NCI-H524 (cell line): ENCODE data around the gene DGKG.
A peak's percentile ranks its signal among the peaks of the same experiment; 100 is the strongest.

Experiments
- DNase-seq, 2 experiments: peaks; one replicate each; lab custom pipeline; 2025; lab: John Stamatoyannopoulos, UW

The DGKG gene

GRCh38 chr3:186318135-186318534 lies 43.9 kb downstream of the DGKG start:
- no peak for DNase-seq

DNA sequence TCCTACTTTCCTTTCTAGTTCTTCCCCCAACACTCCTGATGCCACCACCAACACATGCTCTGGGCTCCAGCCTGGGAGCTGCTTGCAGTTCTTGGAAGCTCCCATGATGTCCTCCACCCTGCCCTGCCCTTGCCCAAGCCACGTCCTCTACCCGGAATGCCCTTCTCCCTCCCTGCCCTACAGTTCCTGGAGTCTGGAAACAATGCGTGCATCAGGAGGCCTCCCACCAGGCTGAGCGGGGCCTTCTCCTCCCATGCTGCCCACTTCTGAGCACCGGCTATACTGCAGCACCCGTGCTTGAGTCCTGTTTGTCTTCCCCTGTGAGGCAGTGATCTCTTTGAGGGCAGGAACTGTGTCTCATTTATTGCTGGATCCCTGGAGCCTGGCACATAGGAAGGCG lies 44.6 kb downstream of the DGKG start:
- no peak for DNase-seq

DNA sequence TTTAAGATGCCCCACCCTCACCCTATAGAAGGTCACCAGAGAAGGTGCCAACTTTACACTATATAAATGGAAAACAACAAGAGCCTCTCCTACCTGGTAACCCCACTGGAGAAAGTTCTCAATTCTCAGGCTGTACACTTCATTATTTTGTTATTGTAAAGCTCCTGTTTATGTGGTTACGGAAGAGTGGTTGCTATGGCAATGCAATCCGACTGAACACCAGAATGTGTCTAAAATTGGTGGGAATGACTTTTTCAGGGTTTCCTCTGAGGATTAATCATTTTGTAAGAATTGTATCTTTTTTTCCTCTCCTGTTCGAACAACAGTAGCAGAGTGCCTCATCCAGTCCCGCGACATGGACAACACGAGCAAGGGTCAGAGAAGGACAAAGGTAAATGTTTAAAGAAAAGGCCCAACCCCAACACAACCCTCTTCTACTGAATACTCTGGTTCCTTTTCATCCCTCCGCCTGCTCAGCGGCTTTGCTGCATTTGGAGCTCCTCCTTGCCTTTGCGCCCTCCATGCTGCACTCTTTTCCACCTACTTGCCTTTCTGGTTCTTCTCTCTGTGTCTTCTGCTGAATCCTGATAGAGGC lies 45.3 kb downstream of the DGKG start:
- DNase-seq: no peak

DNA sequence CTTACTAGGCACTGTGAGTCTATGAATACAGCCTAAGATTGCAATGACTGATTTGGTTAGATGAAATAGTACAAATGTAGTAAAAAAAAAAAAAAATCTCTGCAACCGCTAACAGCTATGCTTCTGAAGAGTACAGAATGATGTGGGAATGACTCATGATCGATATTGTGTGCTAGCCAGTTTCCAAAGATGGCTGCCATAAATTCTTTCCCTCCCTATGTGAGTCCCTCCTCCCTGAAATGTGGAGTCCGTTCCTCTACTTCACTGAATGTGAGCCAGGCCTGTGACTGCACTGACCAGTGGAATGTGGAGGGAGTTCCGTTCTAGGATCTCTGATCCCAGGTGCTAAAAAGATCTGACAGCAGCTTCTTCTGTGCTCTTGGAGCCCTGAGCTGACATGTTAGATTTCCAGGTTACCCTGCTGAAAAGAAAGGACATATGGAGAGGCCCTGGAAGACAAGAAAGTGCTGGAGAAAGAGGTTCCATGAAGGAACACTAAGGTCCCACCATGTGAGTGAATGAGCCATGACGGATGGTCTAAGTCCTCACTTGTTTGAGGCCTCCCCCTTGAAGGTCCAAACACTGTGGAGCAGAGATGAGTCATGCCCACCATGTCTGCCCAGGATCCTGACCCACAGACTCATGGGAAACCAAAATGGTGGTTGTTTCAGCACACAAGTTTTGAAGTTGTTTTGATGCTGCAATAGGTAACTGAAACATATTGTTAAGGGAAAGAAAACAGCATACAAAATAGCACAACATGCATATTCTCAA lies 46.3 kb downstream of the DGKG start:
- no peak for DNase-seq

GRCh38 chr3:186314896-186315295 lies 47.1 kb downstream of the DGKG start:
- no peak for DNase-seq

DNA sequence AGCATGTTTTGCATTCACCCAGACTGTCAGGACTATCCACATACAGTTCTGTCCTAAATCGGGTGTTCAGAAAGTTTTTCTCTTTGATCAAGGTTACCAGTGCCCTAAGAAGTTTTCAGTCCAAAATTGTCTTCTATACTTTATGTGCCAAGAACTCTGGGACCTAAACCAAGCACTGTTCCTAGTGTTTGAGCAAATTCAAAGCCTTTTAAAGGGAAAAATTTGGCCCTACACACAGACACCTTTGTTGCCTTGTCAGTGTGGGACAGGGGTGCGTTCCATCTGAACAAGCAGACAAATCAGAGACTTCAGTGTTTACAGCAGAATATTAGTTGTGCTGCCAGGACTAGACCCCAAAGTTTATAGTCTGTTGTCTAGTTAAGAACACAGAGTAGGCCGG lies 50.6 kb downstream of the DGKG start:
- DNase-seq: no peak

DNA sequence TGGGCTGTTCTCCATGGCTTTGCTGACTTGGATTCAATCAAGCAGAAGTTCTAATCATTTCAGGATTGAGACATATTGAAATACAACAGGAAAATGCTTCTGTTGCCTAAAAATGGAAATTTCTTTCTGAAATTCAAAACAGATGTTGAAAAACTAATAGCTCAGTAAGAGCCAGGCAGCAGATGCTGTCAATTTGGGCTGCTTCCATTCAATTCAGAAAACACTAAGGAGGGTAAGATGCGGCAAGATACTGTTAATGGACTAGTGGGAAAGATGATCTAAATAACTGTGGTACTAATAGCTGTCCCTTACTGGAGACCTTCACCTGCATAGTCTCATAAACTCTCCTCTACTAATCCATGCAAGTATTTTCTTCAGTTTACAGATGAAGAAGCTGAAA lies 53.5 kb downstream of the DGKG start:
- peak in 1 of 2 experiments; percentile 22 for DNase-seq

DNA sequence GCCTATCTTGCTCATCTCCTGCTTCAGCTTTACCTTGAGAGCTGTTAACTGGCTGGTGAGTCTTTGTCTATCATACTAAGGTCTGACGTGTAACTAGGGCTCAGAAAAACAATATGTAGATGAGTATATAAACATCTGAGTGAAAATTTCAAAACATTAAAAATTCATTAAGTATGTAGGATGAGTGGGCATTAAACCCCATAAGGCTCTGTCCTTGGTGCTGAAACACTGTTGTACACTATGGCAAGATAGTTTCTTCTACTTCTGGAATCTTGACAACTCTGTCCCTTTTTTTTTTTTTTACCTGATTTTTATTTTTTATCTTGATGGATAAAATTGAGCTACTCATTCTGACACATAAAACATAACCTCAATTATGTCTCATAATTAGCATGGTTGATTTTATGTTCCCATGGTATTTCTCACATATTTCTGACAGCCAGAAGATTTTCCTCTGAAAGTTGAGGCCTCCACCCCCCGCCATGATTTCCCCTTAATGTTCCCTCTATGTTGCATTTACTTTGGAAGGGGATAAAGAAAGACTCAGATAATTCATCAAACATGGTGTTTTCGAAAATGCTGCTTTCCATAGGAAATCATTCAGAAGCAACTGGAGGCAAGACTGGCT lies 54.3 kb downstream of the DGKG start:
- no peak for DNase-seq

DNA sequence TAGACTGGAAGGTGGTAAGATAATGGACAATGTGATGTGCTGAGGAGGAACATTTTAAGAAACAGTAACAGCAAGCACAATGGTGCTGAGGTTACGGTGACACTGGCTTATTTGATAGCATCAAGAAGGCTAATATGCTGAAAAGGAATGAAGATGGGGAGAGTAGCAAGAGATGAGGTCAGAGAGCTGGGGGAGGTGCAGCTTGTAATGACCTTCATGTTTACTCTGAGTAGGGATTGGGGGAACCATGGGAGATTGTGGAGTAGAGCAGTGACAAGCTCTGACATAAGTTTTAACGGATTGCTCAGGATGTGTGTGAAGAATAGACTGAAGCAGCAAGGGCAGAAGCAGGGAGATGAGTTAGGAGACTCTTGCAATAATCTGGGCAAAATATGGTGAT lies 56.7 kb downstream of the DGKG start:
- no peak for DNase-seq

DNA sequence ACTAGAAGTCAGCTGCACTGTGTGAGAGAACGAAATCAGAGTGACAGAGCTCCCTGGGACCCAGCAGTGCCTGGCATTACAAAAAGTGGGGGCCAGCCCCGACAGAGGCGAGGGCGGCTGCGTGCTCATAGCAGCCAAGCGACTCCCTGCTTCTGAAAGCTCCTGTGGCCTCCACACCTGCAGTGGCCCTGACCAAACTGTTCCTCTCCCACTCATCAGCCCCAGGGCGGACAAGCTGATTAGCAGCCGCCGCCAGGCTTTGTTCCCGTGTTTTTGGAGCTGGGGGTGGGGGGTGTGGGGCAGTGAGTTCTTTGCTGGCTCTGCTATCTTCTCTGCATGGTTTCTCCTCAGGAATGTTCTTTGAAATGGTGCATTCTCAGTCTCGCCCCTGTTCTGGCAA lies 58.1 kb downstream of the DGKG start:
- DNase-seq: no peak

GRCh38 chr3:186299327-186299726 lies 62.7 kb downstream of the DGKG start:
- DNase-seq: no peak

- DNase-seq: peak in 1 of 2 experiments; percentile 19
Measured at GRCh38 chr3:186298876-186299275, 63.2 kb downstream of the DGKG start.

DNA sequence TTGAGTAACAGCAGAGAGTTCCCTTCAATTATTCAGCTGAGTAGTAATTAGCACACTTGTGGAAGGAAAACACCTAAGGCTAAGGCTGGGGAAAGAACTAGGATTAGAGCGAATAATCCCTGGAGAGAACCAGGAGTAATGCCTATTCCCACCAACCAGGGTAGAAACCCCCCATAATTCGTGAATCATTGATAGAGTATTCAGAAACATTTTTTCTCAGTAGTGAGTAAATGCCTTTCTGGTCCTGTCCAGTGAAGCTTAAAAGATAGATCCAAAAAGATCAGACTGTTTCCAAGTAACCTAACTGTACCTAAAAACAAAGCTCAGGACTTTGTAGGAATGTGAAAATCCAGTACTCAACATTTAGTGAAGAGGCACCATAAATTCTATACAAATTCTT lies 71.2 kb downstream of the DGKG start:
- no peak for DNase-seq

DNA sequence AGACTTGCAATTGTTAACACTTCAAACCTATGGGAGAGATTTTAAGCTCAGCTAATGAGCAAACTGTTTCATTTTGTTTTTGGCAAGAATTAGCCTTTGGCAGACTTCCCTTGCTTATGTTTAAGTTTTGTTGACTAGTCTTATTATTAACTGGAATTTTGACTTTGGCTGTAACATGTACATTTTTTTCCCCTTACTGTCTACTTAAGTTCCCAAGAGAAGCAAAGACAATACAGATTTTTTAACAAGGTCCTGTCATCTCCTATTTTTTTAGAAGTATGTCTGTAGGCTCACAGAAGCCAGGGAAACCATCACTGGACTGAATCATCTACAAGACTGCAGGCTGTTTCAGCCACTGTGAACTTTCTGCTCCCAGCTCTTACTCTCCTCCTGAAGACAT lies 74.3 kb downstream of the DGKG start:
- DNase-seq: no peak

DNA sequence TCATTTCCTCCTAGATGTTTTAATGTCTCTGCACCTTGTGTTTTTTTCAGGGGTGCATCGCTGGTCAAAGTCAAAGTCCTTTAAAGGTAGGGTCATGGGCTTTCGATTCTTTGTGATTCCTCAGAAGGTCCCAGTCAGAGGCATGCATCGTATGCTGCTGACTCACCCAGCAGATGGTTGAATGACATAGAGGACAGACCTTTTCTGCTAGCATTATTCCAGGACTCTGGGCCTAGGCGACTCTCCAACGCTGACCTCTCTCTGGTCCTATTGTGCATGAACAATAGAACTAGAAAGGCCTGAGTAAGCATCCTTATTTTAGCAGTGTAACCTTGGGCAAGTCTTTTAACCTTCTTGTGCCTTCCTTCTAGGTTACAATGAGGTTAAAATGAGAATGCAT lies 75.9 kb downstream of the DGKG start:
- DNase-seq: no peak

DNA sequence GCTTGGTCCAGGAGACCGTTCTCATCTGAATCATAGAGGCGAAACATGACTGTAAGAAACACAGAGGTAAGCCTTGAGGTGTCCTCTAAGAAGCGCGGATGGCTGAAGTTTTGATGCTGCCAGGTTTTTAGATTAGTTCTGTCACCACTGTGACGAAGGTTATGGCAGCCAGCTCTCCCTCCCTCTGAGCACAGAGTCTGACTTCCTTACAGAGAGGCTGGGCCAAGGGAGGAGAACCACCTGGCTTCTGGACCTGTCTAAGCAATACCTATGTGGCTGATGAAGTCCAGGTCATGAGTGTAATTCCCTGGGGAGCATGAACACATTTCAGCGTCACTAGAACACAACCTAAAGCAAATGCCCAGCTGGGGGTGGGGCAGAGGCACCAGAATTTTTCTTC lies 77.4 kb downstream of the DGKG start:
- DNase-seq: no peak

DNA sequence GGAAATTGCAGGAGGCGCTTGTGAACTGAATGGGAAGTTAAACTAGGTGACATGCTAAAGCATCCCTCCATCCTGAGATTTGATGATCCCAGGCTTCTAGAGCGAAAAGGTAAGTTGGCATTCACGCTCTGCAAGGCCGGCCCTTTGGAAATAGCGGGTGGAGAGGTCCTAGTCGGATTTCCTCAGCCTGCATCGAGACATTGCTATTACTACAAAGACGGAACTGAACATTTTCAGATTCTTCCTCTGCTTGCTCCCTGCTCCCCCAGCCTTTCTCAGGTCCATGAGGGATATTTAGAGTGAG lies 77.7 kb downstream of the DGKG start:
- DNase-seq: no peak

DNA sequence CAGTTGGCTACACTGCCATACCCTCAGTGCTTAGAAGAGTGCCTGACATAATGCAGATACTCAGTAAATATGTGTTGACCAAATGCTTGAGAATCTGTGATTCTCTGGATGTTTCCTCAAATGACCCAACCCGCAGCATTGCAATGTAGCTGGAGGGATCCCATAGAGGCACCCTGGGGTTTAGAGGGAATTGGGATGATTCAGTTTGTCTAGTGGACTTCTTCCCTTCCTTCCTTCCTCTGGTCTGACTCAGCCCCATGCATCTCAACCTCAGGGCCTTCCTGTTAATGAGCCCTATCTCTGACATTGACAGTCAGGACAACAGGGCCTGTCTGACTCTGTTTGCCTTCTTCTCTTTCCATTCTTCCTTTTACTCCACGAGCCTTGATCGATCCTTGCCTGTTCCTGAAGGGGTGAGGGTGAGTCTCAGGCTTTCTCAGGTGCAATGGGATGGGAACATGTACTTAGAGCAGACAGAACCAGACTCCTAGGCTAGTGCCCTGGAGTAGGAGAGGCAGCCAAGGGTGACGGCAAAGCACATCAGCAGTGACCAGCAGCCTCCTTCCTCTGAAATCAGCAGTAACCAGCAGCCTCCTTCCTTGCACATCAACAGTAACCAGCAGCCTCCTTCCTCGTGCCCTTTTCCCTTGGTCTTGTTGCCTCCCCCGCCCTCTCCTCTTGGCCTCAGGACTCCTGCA lies 78.2 kb downstream of the DGKG start:
- DNase-seq: no peak

DNA sequence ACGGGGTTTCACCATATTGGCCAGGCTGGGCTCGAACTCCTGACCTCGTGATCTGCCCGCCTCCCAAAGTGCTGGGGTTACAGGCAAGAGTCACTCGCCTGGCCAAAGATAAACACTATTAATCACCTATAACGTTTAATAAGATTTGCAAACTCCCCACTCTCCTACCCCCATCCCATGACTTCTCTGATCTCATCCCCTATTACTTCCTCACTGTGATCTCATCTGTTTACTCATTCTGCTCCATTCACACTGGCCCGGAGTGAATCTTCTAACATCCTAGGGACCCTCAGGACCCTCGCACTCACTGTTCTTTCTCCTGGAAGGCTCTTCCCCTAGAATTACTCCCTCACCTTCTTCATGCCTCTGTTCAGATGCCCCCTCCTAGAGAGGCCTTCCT lies 78.9 kb downstream of the DGKG start:
- no peak for DNase-seq

- no peak for DNase-seq
Measured at GRCh38 chr3:186281176-186281575, 80.9 kb downstream of the DGKG start.

- no peak for DNase-seq
Measured at GRCh38 chr3:186280737-186281136, 81.3 kb downstream of the DGKG start.

DNA sequence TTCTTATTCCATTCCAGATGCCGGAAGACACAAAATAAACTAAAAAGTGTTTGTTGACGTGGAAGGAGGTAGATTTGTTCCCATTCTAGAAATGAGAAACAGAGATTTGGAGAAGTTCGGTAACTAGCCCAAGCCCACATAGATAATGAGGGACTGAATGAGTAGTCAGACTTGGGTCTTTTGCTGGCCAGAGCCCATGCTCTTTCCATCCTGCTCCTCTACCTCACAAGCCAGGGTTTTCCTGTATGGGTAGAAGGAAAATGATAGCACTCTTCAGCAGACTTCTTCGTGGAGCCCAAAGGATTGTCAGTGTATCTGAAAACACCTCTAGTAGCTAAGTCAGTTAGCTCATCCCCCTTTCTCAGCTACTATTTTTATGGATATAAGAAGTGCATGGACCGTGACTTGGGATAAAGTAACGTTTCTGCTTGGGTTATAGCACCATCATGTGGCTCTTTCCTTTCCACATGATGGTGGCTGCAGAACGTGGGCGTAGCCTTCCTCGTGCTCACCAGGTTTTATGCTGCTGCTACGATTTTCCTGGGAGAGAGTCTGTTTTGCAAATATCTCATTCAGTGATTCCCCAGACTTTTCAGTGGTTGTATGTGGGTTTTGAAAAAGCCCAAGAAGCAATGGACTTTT lies 84.6 kb downstream of the DGKG start:
- DNase-seq: peak in 1 of 2 experiments; percentile 36

- DNase-seq: no peak
Measured at GRCh38 chr3:186275436-186275835, 86.6 kb downstream of the DGKG start.
